Measurements from ENCODE around the gene CHST13. TPM values are rescaled to one million over a fixed set of nuclear protein-coding genes. Genes with fewer than 3 reads are reported as not detected.

CHST13 gene
- total and polyA plus RNA-seq, 3 experiments from 2014 or later: 0.24 to 0.31 TPM; not detected in 1

DNA sequence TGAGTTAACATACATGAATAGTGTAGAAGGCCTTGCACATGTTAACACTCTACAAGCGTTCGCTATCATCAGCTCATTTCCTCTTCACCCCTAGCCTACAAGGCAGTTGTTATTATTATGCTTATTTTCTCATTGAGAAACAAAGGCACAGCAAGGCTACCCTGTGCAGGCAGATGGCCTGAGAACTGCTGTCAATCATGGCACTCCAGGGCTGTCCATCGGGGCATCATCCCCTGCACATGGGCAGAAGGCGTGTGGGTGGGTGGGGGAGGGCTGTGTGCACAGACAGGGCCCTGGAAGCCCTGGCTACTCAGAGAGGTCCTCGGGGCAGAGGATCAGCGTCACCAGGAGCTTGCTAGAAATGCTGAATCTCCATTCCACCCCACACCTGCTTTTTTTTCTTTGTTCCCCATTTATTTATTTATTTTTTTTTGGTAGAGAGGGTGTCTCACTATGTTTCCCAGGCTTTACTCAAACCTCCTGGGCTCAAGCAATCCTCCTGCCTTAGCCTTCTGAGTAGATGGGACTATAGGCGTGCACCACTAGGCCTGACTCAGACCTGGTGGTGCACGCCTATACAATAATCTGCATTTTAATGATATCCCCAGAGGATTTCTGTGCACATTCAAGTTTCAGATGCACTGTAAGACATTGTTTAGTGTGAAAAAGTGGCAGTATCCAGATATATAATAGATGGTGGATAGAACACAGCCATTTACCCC is 38.6 kb upstream of the CHST13 start:
- Mint-ChIP-seq H3K4me3 (no peak overlapping the region), H3K27ac (no peak overlapping the region), H3K27me3 (peaks cover 0 to 2% of the 10 kb centered on the region in 2 donors), H3K9me3 (no peaks in the 10 kb centered on the region), H3K4me1 (peaks cover 9 to 11% (median 11%) of the 10 kb centered on the region in 3 donors), H3K36me3 (no peaks in the 10 kb centered on the region)
- H3K4me3 ChIP-seq (ENCODE audit: low read length): no peak overlapping the region
- H3K27me3 ChIP-seq (ENCODE audit: insufficient read depth, low read length, poor library complexity, severe bottlenecking): no peaks in the 10 kb centered on the region
- ChIA-PET CTCF (no interaction called here), POLR2A (no interaction called here)
- H3K27ac ChIP-seq (ENCODE audit: low read depth, low read length): no peak overlapping the region
- H3K4me1 ChIP-seq (ENCODE audit: insufficient read depth, low read length): peaks cover 9% of the 10 kb centered on the region
- no peaks in the 10 kb centered on the region for H3K9me3 ChIP-seq (ENCODE audit: low read length)
- no peak for DNase-seq
- H3K36me3 ChIP-seq (ENCODE audit: insufficient read depth, low read length): no peaks in the 10 kb centered on the region

DNA sequence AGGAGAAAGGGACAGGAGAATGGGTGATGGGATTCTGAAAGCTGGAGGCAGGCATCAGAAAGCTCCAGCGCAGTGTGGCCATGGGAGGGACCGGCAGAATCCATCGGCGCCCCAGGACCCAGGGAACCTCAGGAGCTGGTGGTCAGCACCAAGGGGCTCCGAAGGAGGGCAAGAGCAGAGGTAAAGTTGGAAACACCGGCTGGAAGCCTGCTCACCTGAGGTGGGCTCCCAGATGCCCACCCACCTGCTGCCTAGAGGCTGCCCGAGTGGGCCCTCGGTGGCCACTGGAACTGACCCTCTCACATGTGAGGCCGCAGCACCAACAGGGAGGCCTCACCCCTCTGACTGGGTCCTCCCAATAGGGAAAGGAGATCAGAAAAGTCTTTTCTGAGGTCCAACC is 38.0 kb upstream of the CHST13 start:
- H3K9me3 ChIP-seq (ENCODE audit: low read length): no peaks in the 10 kb centered on the region
- H3K27me3 ChIP-seq (ENCODE audit: insufficient read depth, low read length, poor library complexity, severe bottlenecking): no peaks in the 10 kb centered on the region
- Mint-ChIP-seq H3K9me3 (no peaks in the 10 kb centered on the region), H3K36me3 (no peaks in the 10 kb centered on the region), H3K4me3 (no peak overlapping the region), H3K27ac (no peak overlapping the region), H3K4me1 (peaks cover 9 to 11% (median 11%) of the 10 kb centered on the region in 3 donors), H3K27me3 (peaks cover 0 to 2% of the 10 kb centered on the region in 2 donors)
- no peak overlapping the region for H3K27ac ChIP-seq (ENCODE audit: low read depth, low read length)
- ChIA-PET POLR2A (no interaction called here), CTCF (no interaction called here)
- H3K4me3 ChIP-seq (ENCODE audit: low read length): no peak overlapping the region
- H3K4me1 ChIP-seq (ENCODE audit: insufficient read depth, low read length): peaks cover 9% of the 10 kb centered on the region
- no peaks in the 10 kb centered on the region for H3K36me3 ChIP-seq (ENCODE audit: insufficient read depth, low read length)
- peak in 1 of 5 donors; percentile 29 for DNase-seq

DNA sequence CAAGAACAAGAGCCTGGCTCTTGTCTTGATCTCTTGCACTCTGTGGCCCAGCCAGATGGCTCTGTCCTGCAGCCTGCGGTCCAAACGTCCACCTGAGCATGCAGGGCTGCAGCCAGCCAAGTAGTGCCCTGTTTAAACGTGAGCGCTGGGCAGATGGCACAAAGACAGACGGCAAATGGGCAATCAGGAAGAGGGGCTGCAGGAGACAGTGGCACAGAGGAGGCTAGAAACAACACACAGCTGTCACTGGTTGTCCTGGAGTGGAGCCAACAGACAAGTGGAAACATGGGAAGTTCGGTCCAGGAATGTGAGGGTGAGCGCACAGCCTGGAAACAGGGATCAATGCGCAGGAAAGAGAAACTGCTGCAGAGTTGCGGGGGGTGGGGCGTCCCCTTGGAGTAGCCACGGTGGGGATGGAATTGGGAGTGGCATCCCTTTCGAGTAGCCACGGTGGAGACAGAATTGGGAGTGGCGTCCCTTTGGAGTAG is 37.6 kb upstream of the CHST13 start:
- Histone ChIP-seq H3K27ac (ENCODE audit: low read depth, low read length) (no peak overlapping the region), H3K9me3 (ENCODE audit: low read length) (no peaks in the 10 kb centered on the region), H3K4me3 (ENCODE audit: low read length) (no peak overlapping the region), H3K36me3 (ENCODE audit: insufficient read depth, low read length) (no peaks in the 10 kb centered on the region), H3K4me1 (ENCODE audit: insufficient read depth, low read length) (peaks cover 9% of the 10 kb centered on the region), H3K27me3 (ENCODE audit: insufficient read depth, low read length, poor library complexity, severe bottlenecking) (no peaks in the 10 kb centered on the region)
- Mint-ChIP-seq H3K27me3 (peaks cover 0 to 2% of the 10 kb centered on the region in 2 donors), H3K9me3 (no peaks in the 10 kb centered on the region), H3K4me3 (no peak overlapping the region), H3K27ac (peak overlapping the region in 1 of 8 donors; percentile 79), H3K4me1 (peaks cover 9 to 11% (median 11%) of the 10 kb centered on the region in 3 donors), H3K36me3 (no peaks in the 10 kb centered on the region)
- no peak for DNase-seq
- POLR2A ChIA-PET: no interaction called here
- CTCF ChIA-PET: no interaction called here

DNA sequence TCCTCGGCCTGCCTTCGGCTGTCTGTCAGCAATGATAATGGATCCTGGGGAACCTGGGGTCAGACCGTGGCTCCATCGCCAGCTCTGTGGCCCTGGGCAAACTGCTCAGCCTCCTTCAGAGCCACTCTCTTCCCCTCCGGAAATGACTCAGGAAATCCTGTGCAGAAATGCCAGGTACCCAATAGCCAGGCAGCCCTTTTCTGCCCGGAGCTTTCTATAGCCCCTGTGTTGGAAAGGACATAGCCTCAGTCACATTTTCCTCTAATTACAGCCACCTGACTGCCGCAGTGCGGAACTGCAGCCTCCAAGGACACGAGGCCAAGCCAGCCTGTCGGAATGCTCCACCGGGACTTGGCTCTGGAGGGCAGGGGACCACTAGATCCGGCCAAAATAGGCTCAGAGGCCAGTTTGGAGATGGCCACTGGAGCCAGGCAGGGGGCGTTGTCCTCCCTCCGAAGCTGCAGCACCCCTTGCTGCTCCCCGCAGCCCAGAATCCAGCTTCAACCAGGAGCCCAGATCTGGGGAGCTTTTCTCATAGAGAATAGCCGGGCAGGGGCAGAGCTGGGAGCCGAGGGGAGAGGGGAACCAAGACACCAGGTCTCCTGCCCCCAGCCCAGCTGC is 36.7 kb upstream of the CHST13 start:
- CTCF ChIA-PET: no interaction called here
- Mint-ChIP-seq H3K4me1 (peaks cover 9 to 11% (median 11%) of the 10 kb centered on the region in 3 donors), H3K4me3 (no peak overlapping the region), H3K27me3 (peaks cover 0 to 3% of the 10 kb centered on the region in 2 donors), H3K36me3 (no peaks in the 10 kb centered on the region), H3K9me3 (no peaks in the 10 kb centered on the region), H3K27ac (peak overlapping the region in 1 of 8 donors; percentile 72)
- H3K36me3 ChIP-seq (ENCODE audit: insufficient read depth, low read length): no peaks in the 10 kb centered on the region
- H3K4me1 ChIP-seq (ENCODE audit: insufficient read depth, low read length): peaks cover 9% of the 10 kb centered on the region
- no peak overlapping the region for H3K4me3 ChIP-seq (ENCODE audit: low read length)
- no peak for DNase-seq
- H3K27ac ChIP-seq (ENCODE audit: low read depth, low read length): no peak overlapping the region
- no peaks in the 10 kb centered on the region for H3K9me3 ChIP-seq (ENCODE audit: low read length)
- POLR2A ChIA-PET: no interaction called here
- no peaks in the 10 kb centered on the region for H3K27me3 ChIP-seq (ENCODE audit: insufficient read depth, low read length, poor library complexity, severe bottlenecking)

DNA sequence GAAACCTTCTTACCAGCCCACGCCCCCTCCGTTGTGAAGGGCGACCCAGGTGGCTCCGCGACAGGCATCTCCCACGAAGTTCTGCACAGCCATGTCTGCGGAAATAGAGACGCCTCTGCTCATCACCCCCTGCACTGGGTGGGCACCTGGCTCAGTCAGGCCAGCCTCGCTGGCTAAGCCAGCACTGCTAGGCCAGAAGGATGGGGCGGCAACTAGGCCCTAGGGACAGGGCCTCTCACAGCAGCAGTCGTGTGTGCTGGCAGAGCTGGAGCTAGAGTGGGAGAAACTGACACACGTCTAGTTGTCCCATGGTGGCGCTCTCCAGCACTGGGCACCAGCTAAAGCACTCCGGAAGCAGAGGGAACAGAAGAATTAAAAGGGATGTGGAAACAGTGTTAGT is 35.8 kb upstream of the CHST13 start:
- H3K4me1 ChIP-seq (ENCODE audit: insufficient read depth, low read length): peaks cover 9% of the 10 kb centered on the region
- H3K4me3 ChIP-seq (ENCODE audit: low read length): no peak overlapping the region
- Mint-ChIP-seq H3K27ac (peak overlapping the region in 1 of 8 donors; percentile 87), H3K27me3 (peaks cover 0 to 3% of the 10 kb centered on the region in 2 donors), H3K36me3 (no peaks in the 10 kb centered on the region), H3K4me3 (no peak overlapping the region), H3K9me3 (no peaks in the 10 kb centered on the region), H3K4me1 (peaks cover 9 to 11% (median 11%) of the 10 kb centered on the region in 3 donors)
- no peaks in the 10 kb centered on the region for H3K27me3 ChIP-seq (ENCODE audit: insufficient read depth, low read length, poor library complexity, severe bottlenecking)
- DNase-seq: no peak
- ChIA-PET CTCF (no interaction called here), POLR2A (no interaction called here)
- no peaks in the 10 kb centered on the region for H3K36me3 ChIP-seq (ENCODE audit: insufficient read depth, low read length)
- H3K27ac ChIP-seq (ENCODE audit: low read depth, low read length): no peak overlapping the region
- H3K9me3 ChIP-seq (ENCODE audit: low read length): no peaks in the 10 kb centered on the region

DNA sequence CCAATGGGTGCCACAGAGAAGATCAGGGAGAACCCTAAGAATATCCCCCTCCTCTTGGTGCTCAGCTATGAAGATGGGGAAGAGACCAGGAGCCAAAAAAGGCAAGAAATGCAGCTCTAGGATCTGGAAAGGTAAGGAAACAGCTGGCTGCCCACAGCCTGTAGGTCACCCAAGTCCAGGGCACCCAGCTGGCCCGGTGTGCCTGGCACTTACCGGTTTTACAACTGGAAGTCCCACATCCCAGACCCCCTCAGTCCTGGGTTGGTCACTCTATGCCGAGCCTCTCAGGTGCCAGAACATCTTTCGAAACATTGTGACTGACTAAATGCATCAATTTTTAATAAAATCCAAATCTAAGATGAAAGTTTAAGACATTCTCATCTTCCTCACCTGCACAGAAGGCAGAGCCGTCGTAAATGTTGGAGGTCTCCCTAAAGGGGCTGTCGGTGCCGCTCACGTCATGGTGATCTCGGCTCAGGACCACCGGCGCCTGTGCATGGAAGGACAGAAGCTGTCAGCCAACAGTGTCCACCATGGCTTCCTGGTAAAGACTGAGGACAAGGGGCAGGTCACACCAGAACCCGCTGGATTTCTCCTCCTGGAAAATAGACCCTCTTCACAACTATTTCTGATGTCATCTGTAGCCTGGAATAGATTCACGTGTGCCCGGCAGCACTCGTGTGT is 34.9 kb upstream of the CHST13 start:
- no peak overlapping the region for H3K4me3 Mint-ChIP-seq
- no peaks in the 10 kb centered on the region for H3K27me3 ChIP-seq (ENCODE audit: insufficient read depth, low read length, poor library complexity, severe bottlenecking)
- DNase-seq: no peak
- ChIA-PET CTCF (no interaction called here), POLR2A (no interaction called here)
- H3K4me1 ChIP-seq (ENCODE audit: insufficient read depth, low read length): peaks cover 9% of the 10 kb centered on the region
- H3K9me3 Mint-ChIP-seq: no peaks in the 10 kb centered on the region
- no peak overlapping the region for H3K4me3 ChIP-seq (ENCODE audit: low read length)
- H3K27me3 Mint-ChIP-seq: peaks cover 0 to 3% of the 10 kb centered on the region in 2 donors
- no peaks in the 10 kb centered on the region for H3K36me3 Mint-ChIP-seq
- peak overlapping the region in 1 of 8 donors; percentile 50 for H3K27ac Mint-ChIP-seq
- H3K4me1 Mint-ChIP-seq: peaks cover 11 to 12% (median 11%) of the 10 kb centered on the region in 3 donors
- H3K9me3 ChIP-seq (ENCODE audit: low read length): no peaks in the 10 kb centered on the region
- no peaks in the 10 kb centered on the region for H3K36me3 ChIP-seq (ENCODE audit: insufficient read depth, low read length)
- no peak overlapping the region for H3K27ac ChIP-seq (ENCODE audit: low read depth, low read length)

DNA sequence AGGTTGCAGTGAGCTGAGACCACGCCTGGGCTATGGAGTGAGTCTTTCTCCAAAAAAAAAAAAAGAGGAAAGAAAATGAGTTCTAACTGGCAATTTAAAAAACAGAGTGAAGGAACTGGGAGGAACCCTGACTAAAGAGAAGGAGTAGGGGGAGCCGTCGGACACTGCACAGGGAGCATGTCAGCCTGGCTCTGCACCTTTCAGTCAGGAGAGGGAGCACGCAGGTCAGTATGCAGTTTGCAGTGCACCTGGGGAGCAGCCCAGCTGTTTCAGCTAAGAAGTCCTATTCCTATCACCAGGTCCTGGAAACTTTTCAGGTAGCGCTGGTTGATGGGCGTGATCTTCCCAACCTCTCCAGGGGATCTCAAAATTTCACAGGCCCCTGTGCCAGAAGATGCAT is 33.3 kb upstream of the CHST13 start:
- Histone ChIP-seq H3K4me3 (ENCODE audit: low read length) (no peak overlapping the region), H3K9me3 (ENCODE audit: low read length) (no peaks in the 10 kb centered on the region), H3K27me3 (ENCODE audit: insufficient read depth, low read length, poor library complexity, severe bottlenecking) (no peaks in the 10 kb centered on the region), H3K36me3 (ENCODE audit: insufficient read depth, low read length) (no peaks in the 10 kb centered on the region), H3K4me1 (ENCODE audit: insufficient read depth, low read length) (peaks cover 9% of the 10 kb centered on the region), H3K27ac (ENCODE audit: low read depth, low read length) (no peak overlapping the region)
- DNase-seq: no peak
- Mint-ChIP-seq H3K4me3 (no peak overlapping the region), H3K27me3 (peaks cover 0 to 1% of the 10 kb centered on the region in 2 donors), H3K4me1 (peaks cover 11 to 15% (median 14%) of the 10 kb centered on the region in 3 donors), H3K27ac (no peak overlapping the region), H3K9me3 (no peaks in the 10 kb centered on the region), H3K36me3 (no peaks in the 10 kb centered on the region)
- CTCF ChIA-PET: no interaction called here
- POLR2A ChIA-PET: no interaction called here

All from CD8-positive, alpha-beta memory T cell (primary cell).